Transverse colon (tissue), 4 donors: Measurements from ENCODE around the gene CD22. TPM values are rescaled to one million over a fixed set of nuclear protein-coding genes. Genes with fewer than 3 reads are reported as not detected.

Experiments
- DNase-seq: peaks from one replicate; pipeline ENCODE4 v3.0.0-alpha.2; 2019
- H3K27ac ChIP-seq, 4 donors: fragments of 200-600 bp; sonication (generic); 2 replicates each; pipeline ENCODE4 v1.5.1; 2016 to 2018; ENCODE audit warnings: inconsistent platforms in 4 of 4
- H3K27me3 ChIP-seq: fragments of 200-600 bp; sonication (generic); 2 replicates; pipeline ENCODE4 v1.5.1; 2017; ENCODE audit warnings: inconsistent platforms
- H3K36me3 ChIP-seq, 4 donors: fragments of 200-600 bp; sonication (generic); 2 replicates each; pipeline ENCODE4 v1.5.1; 2017 to 2019; ENCODE audit warnings: inconsistent platforms in 4 of 4
- H3K4me1 ChIP-seq, 4 donors: fragments of 200-600 bp; sonication (generic); 2 replicates each; pipeline ENCODE4 v1.5.1; 2017 to 2020; ENCODE audit warnings: inconsistent platforms in 4 of 4
- H3K4me3 ChIP-seq, 4 donors: fragments of 200-600 bp; sonication (generic); 1 replicate in 1 of 4; 2 replicates in 3 of 4; pipeline versions ENCODE4 v1.5.1 to v1.6.1; 2017 to 2019; ENCODE audit warnings: inconsistent platforms in 4 of 4
- H3K9me3 ChIP-seq, 2 donors: fragments of 200-600 bp; sonication (generic); 2 replicates each; pipeline ENCODE4 v1.5.1; 2017 to 2019; ENCODE audit warnings: inconsistent platforms in 2 of 2
- CTCF ChIP-seq, 5 experiments: fragments of 200-600 bp in 3 of 5; fragments of 450-650 bp in 2 of 5; sonication (generic) in 3 of 5; IDR thresholded peaks; 1 replicate in 2 of 5; 2 replicates in 3 of 5; pipeline ENCODE4 v1.5.1; 2016 to 2017; ENCODE audit warnings: antibody characterized with exemption in 5 of 5, inconsistent platforms in 3 of 5, mild to moderate bottlenecking in 2 of 5, moderate library complexity in 1 of 5
- EP300 ChIP-seq: sonication (generic); formaldehyde crosslinking; IDR thresholded peaks from one replicate; pipeline ENCODE4 v1.6.1; 2017; ENCODE audit warnings: antibody characterized with exemption, low read depth
- POLR2A ChIP-seq: fragments of 450-650 bp; IDR thresholded peaks from one replicate; pipeline ENCODE4 v1.6.1; 2016; ENCODE audit warnings: antibody characterized with exemption, mild to moderate bottlenecking, moderate library complexity
- POLR2AphosphoS5 ChIP-seq, 3 donors: sonication (generic); formaldehyde crosslinking; IDR thresholded peaks; one replicate each; pipeline ENCODE4 v1.6.1; 2016; ENCODE audit warnings: antibody characterized with exemption in 3 of 3
- WGBS, 2 donors: methylation state at CpG; one replicate each; pipeline ENCODE4 v1.1.5; 2018; ENCODE audit warnings: low coverage in 1 of 2; 5-methylcytosine and 5-hydroxymethylcytosine counted together
- in situ Hi-C, 4 donors: fragments of 200-750 bp; cut with MboI; loops; one replicate each; pipeline versions ENCODE4 v1.15.0 to v1.15.1; 2017; ENCODE audit warnings: low sequenced_read_pairs in 3 of 4, low pct_ligation_motif_present in 1 of 4, low pct_unique_long_range_greater_than_20kb in 1 of 4
- intact Hi-C: fragments of 100-400 bp; cut with DNase I; formaldehyde crosslinking; loops from one replicate; pipeline ENCODE4 v1.15.1; 2023; ENCODE audit warnings: low total_unique reads
- total RNA-seq, 4 donors: library from RNA; depleted of rRNA; stranded (reverse); fragments of >200 nt; gene quantifications; one replicate each; pipeline ENCODE4 v1.1.0, GENCODE V29; 2016

CD22 gene
- total RNA-seq, 4 donors from 2014 or later: 4.4 to 27.7 (median 21.1) TPM; not detected in 1

- WGBS, 2 donors: 55 to 71% methylated on average over 4 to 25 of the region's 25 CpGs
- Histone ChIP-seq H3K4me1 (no peaks in the 10 kb centered on the region), H3K36me3 (no peaks in the 10 kb centered on the region), H3K27ac (no peak overlapping the region), H3K27me3 (peaks cover 32% of the 10 kb centered on the region), H3K9me3 (no peaks in the 10 kb centered on the region), H3K4me3 (no peak overlapping the region)
- TF ChIP-seq POLR2A (no peak), CTCF (IDR thresholded peaks at IDR 0.05) (no peak), EP300 (no peak), POLR2AphosphoS5 (IDR thresholded peaks at IDR 0.05) (no peak)
- no peak for DNase-seq
- intact Hi-C loops: no loop called here
- in situ Hi-C loops: no loop called here
Observed at GRCh38 chr19:35294859-35295791, 33.9 kb upstream of the CD22 start.

GRCh38 chr19:35295792-35296462, 33.1 kb upstream of the CD22 start:
- H3K27ac ChIP-seq: no peak overlapping the region
- in situ Hi-C loops (no loop called here), intact Hi-C loops (no loop called here)
- no peaks in the 10 kb centered on the region for H3K4me1 ChIP-seq
- TF ChIP-seq POLR2A: no peak
- TF ChIP-seq CTCF (IDR thresholded peaks at IDR 0.05): no peak
- no peak for TF ChIP-seq EP300
- TF ChIP-seq POLR2AphosphoS5 (IDR thresholded peaks at IDR 0.05): no peak
- H3K4me3 ChIP-seq: no peak overlapping the region
- H3K9me3 ChIP-seq: no peaks in the 10 kb centered on the region
- H3K36me3 ChIP-seq: no peaks in the 10 kb centered on the region
- DNase-seq: peak; percentile 16
- 51 to 55% methylated on average over 5 to 24 of the region's 24 CpGs for WGBS, 2 donors
- peaks cover 24% of the 10 kb centered on the region for H3K27me3 ChIP-seq

- Histone ChIP-seq H3K36me3 (no peaks in the 10 kb centered on the region), H3K4me3 (no peak overlapping the region), H3K27me3 (peaks cover 16% of the 10 kb centered on the region), H3K4me1 (no peaks in the 10 kb centered on the region), H3K27ac (no peak overlapping the region), H3K9me3 (no peaks in the 10 kb centered on the region)
- no peak for DNase-seq
- intact Hi-C loops: no loop called here
- in situ Hi-C loops: no loop called here
- 87 to 100% methylated on average over 4 to 7 of the region's 7 CpGs for WGBS, 2 donors
- TF ChIP-seq CTCF (IDR thresholded peaks at IDR 0.05) (no peak), POLR2A (no peak), EP300 (no peak), POLR2AphosphoS5 (IDR thresholded peaks at IDR 0.05) (no peak)
Observed at GRCh38 chr19:35296644-35297514, 32.1 kb upstream of the CD22 start.

GRCh38 chr19:35297515-35297848, 31.5 kb upstream of the CD22 start:
- Histone ChIP-seq H3K4me1 (no peaks in the 10 kb centered on the region), H3K4me3 (no peak overlapping the region), H3K9me3 (no peaks in the 10 kb centered on the region), H3K27me3 (peaks cover 10% of the 10 kb centered on the region), H3K27ac (no peak overlapping the region), H3K36me3 (no peaks in the 10 kb centered on the region)
- in situ Hi-C loops (no loop called here), intact Hi-C loops (no loop called here)
- no peak for TF ChIP-seq CTCF (IDR thresholded peaks at IDR 0.05)
- no peak for TF ChIP-seq EP300
- no peak for TF ChIP-seq POLR2A
- TF ChIP-seq POLR2AphosphoS5 (IDR thresholded peaks at IDR 0.05): no peak
- DNase-seq: no peak
- 78 to 94% methylated on average over 3 of the region's 3 CpGs for WGBS, 2 donors
